Fibroblast of the aortic adventitia (primary cell): ENCODE results near the gene RGPD8. TPM values are rescaled to one million over a fixed set of nuclear protein-coding genes. Genes with fewer than 3 reads are reported as not detected.
"Not testable (repeated sequence)": the region's sequence is repeated elsewhere in the genome, so short reads cannot be mapped to it uniquely, and the experiment has no call there.

Experiments used
- DNase-seq: peaks from one replicate; pipeline ENCODE4 v3.0.0-alpha.2; 2010; ENCODE audit warnings: low read depth
- H3K4me3 ChIP-seq: 2 replicates; pipeline ENCODE4 v1.5.1; 2011; ENCODE audit warnings: low read depth, mild to moderate bottlenecking, control low read depth, low read length, moderate library complexity
- CTCF ChIP-seq: IDR thresholded peaks from 2 replicates; pipeline ENCODE4 v1.5.1; 2011; ENCODE audit warnings: mild to moderate bottlenecking, low read length, control low read depth, inconsistent platforms; ENCODE audit not compliant: insufficient read depth
- total RNA-seq: library from RNA; depleted of rRNA; stranded (reverse); fragments of >200 nt; gene quantifications from 2 replicates; pipeline ENCODE4 v1.2.3, GENCODE V29; 2012; ENCODE audit warnings: low replicate concordance

RGPD8 gene
- total RNA-seq, 1 donor = 16.4 TPM

GRCh38 chr2:112433932-112434730, 686 bp upstream of the RGPD8 start:
- no peak for DNase-seq
- H3K4me3 ChIP-seq = no peak overlapping the region
- no peak for TF ChIP-seq CTCF

GRCh38 chr2:112432735-112433479, 538 bp downstream of the RGPD8 start:
- H3K4me3 ChIP-seq = peak overlapping the region; percentile 66
- DNase-seq = peak; percentile 13

- not testable (repeated sequence) for DNase-seq
- peak overlapping the region; percentile 66 for H3K4me3 ChIP-seq
Observed at GRCh38 chr2:112432390-112432734, 1.1 kb downstream of the RGPD8 start.

GRCh38 chr2:112431587-112432295, 1.7 kb downstream of the RGPD8 start:
- DNase-seq = peak; percentile 56
- H3K4me3 ChIP-seq = peak overlapping the region; percentile 66

DNA sequence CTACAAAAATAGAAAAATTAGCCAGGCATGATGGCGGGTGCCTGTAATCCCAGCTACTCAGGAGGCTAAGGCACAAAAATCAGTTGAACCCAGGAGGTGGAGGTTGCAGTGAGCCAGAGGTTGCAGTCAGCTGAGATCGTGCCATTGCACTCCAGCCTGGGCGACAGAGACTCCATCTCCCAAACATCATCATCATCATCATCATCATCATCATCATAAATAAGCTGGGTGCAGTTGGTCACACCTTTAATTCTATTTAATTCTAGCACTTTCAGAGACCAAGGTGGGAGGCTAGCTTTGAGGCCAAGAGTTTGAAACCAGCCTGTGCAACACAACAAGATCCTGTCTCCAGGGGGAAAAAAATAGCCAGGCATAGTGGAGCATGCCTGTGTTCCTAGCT, 8.9 kb downstream of the RGPD8 start:
- not testable (repeated sequence) for H3K4me3 ChIP-seq, DNase-seq

DNA sequence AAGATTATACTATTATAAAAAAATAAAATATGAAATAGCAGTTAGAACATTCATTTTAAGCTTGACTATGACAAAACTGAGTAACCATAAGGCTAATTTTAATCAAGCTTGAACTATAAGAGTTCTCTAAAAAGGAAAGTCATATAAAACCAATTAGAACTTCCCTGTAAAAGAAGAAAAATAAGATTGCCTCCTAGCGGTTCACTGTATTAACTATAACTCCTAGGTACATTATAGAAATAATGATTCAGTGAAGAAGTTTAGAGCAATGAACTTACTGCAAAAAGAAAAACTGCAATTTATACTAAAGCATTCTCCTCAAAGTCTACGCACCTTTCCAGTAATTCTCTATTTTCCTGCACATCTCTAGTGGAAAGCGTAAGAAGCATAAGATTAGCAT, 16.6 kb downstream of the RGPD8 start:
- peak; percentile 15 for TF ChIP-seq CTCF
- not testable (repeated sequence) for H3K4me3 ChIP-seq
- DNase-seq = peak; percentile 33

GRCh38 chr2:112360055-112360454, 73.4 kb downstream of the RGPD8 start:
- not testable (repeated sequence) for H3K4me3 ChIP-seq, DNase-seq

GRCh38 chr2:112354335-112354734, 79.1 kb downstream of the RGPD8 start:
- H3K4me3 ChIP-seq, DNase-seq: not testable (repeated sequence)

DNA sequence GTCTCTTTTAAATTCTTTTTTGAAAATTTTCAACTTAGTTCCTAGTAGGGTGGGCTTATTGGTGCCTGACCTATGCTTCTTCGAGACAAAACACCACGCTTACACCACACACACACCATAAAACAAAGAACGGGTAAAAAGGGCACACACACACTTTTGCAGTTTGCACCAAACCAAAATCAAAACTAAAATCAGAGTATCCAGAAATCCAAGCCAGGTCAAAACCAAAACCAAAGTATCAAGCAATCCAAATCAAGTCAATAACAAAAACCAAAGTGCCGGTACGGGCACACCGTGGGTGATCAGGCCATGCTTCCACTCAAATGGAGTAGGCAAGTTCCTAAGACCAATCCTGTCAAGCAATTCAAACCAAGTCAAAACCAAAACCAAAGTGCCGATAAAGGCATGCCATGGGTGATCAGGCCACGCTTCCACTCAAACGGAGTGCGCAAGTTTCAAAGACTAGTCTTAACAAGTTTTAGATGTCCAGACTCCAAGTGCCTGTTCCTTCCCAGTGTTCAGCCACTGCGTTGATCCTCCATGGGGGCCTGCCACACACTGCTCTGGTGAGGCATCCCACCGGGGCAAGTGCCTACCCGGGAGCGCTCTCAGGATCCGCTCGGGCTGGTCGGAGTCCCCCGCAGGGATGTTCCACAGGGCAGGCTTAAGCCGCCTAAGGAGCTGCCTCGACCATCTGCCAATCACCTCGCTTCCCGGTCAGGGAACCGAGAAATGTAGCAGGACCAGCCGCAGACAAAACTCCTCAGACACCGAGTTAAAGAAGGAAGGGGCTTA, 80.4 kb downstream of the RGPD8 start:
- not testable (repeated sequence) for DNase-seq, H3K4me3 ChIP-seq

GRCh38 chr2:112352292-112352691, 81.2 kb downstream of the RGPD8 start:
- DNase-seq, H3K4me3 ChIP-seq: not testable (repeated sequence)
